ENCODE measurements around the gene ANXA2. TPM values are rescaled to one million over a fixed set of nuclear protein-coding genes. Genes with fewer than 3 reads are reported as not detected.
"Not testable (repeated sequence)": the region's sequence is repeated elsewhere in the genome, so short reads cannot be mapped to it uniquely, and the experiment has no call there.

Gene ANXA2
- polyA plus RNA-seq, 3 donors from 2014 or later, result 358 to 849 (median 423) TPM

GRCh38 chr15:60404351-60404750, 6.6 kb upstream of the ANXA2 start:
- H3K4me3 Mint-ChIP-seq, H3K36me3 Mint-ChIP-seq, H3K27ac Mint-ChIP-seq, DNase-seq, H3K9me3 Mint-ChIP-seq: not testable (repeated sequence)
- Mint-ChIP-seq H3K4me1 (peaks cover 24 to 44% of the 10 kb centered on the region in 2 donors), H3K27me3 (ENCODE audit: low read depth in 3 of 3) (peaks cover 1 to 10% (median 5%) of the 10 kb centered on the region in 3 donors)

- Mint-ChIP-seq H3K9me3 (peaks cover 0 to 2% (median 0%) of the 10 kb centered on the region in 6 donors), H3K27ac (no peak overlapping the region), H3K27me3 (ENCODE audit: low read depth in 3 of 3) (peaks cover 13 to 28% (median 19%) of the 10 kb centered on the region in 3 donors), H3K4me3 (no peak overlapping the region), H3K4me1 (peaks cover 29 to 41% of the 10 kb centered on the region in 2 donors), H3K36me3 (peaks cover 3 to 5% (median 3%) of the 10 kb centered on the region in 3 donors)
- no peak for DNase-seq
Observed at GRCh38 chr15:60400944-60401343, 3.2 kb upstream of the ANXA2 start.

GRCh38 chr15:60399931-60400330, 2.1 kb upstream of the ANXA2 start:
- peaks cover 3 to 10% (median 5%) of the 10 kb centered on the region in 3 donors for H3K36me3 Mint-ChIP-seq
- H3K9me3 Mint-ChIP-seq, result peaks cover 0 to 2% (median 0%) of the 10 kb centered on the region in 6 donors
- peaks cover 13 to 26% (median 19%) of the 10 kb centered on the region in 3 donors for H3K27me3 Mint-ChIP-seq (ENCODE audit: low read depth in 3 of 3)
- peak overlapping the region; percentile 91 to 99 (median 94) for H3K27ac Mint-ChIP-seq
- no peak for DNase-seq
- H3K4me3 Mint-ChIP-seq, result peak overlapping the region in 3 of 5 donors; percentile 30 to 84 (median 84)
- peaks cover 33 to 51% of the 10 kb centered on the region in 2 donors for H3K4me1 Mint-ChIP-seq

GRCh38 chr15:60399246-60399915, 1.6 kb upstream of the ANXA2 start:
- Mint-ChIP-seq H3K36me3 (peaks cover 5 to 13% (median 7%) of the 10 kb centered on the region in 3 donors), H3K4me3 (peak overlapping the region; percentile 84 to 93 (median 89)), H3K27me3 (ENCODE audit: low read depth in 3 of 3) (peaks cover 13 to 26% (median 19%) of the 10 kb centered on the region in 3 donors), H3K4me1 (peaks cover 34 to 55% of the 10 kb centered on the region in 2 donors), H3K27ac (peak overlapping the region; percentile 91 to 99 (median 94)), H3K9me3 (peaks cover 0 to 2% (median 0%) of the 10 kb centered on the region in 6 donors)
- peak in 1 of 3 donors; percentile 9 for DNase-seq

- DNase-seq, result peak; percentile 23 to 33 (median 25)
- Mint-ChIP-seq H3K36me3 (peaks cover 0 to 18% (median 7%) of the 10 kb centered on the region in 3 donors), H3K4me3 (peak overlapping the region; percentile 86 to 96 (median 93)), H3K4me1 (peaks cover 49 to 68% of the 10 kb centered on the region in 2 donors), H3K27me3 (ENCODE audit: low read depth in 3 of 3) (peaks cover 13 to 25% (median 19%) of the 10 kb centered on the region in 3 donors), H3K9me3 (peaks cover 0 to 2% (median 0%) of the 10 kb centered on the region in 6 donors), H3K27ac (peak overlapping the region; percentile 79 to 90 (median 84))
Observed at GRCh38 chr15:60396958-60397771, 621 bp downstream of the ANXA2 start.

- Mint-ChIP-seq H3K4me1 (peaks cover 55 to 72% of the 10 kb centered on the region in 2 donors), H3K9me3 (peaks cover 0 to 2% (median 0%) of the 10 kb centered on the region in 6 donors), H3K36me3 (peaks cover 0 to 18% (median 7%) of the 10 kb centered on the region in 3 donors), H3K27me3 (ENCODE audit: low read depth in 3 of 3) (peaks cover 13 to 25% (median 19%) of the 10 kb centered on the region in 3 donors), H3K4me3 (peak overlapping the region; percentile 86 to 96 (median 93)), H3K27ac (peak overlapping the region; percentile 79 to 90 (median 84))
- DNase-seq, result no peak
Observed at GRCh38 chr15:60396560-60396957, 1.2 kb downstream of the ANXA2 start.

- peaks cover 0 to 2% (median 0%) of the 10 kb centered on the region in 6 donors for H3K9me3 Mint-ChIP-seq
- peak overlapping the region in 4 of 6 donors; percentile 79 to 90 (median 85) for H3K27ac Mint-ChIP-seq
- no peak for DNase-seq
- peaks cover 56 to 77% of the 10 kb centered on the region in 2 donors for H3K4me1 Mint-ChIP-seq
- peaks cover 0 to 18% (median 7%) of the 10 kb centered on the region in 3 donors for H3K36me3 Mint-ChIP-seq
- peaks cover 13 to 25% (median 19%) of the 10 kb centered on the region in 3 donors for H3K27me3 Mint-ChIP-seq (ENCODE audit: low read depth in 3 of 3)
- peak overlapping the region; percentile 86 to 96 (median 93) for H3K4me3 Mint-ChIP-seq
Observed at GRCh38 chr15:60396100-60396499, 1.7 kb downstream of the ANXA2 start.

GRCh38 chr15:60395276-60396011, 2.3 kb downstream of the ANXA2 start:
- peak overlapping the region in 1 of 5 donors; percentile 96 for H3K4me3 Mint-ChIP-seq
- H3K9me3 Mint-ChIP-seq, result peaks cover 0 to 2% (median 0%) of the 10 kb centered on the region in 6 donors
- H3K36me3 Mint-ChIP-seq, result peaks cover 0 to 18% (median 7%) of the 10 kb centered on the region in 3 donors
- peak overlapping the region in 3 of 6 donors; percentile 24 to 68 (median 25) for H3K27ac Mint-ChIP-seq
- DNase-seq, result no peak
- H3K27me3 Mint-ChIP-seq (ENCODE audit: low read depth in 3 of 3), result peaks cover 13 to 22% (median 19%) of the 10 kb centered on the region in 3 donors
- H3K4me1 Mint-ChIP-seq, result peaks cover 61 to 78% of the 10 kb centered on the region in 2 donors

GRCh38 chr15:60394689-60395097, 3.1 kb downstream of the ANXA2 start:
- H3K9me3 Mint-ChIP-seq, result peaks cover 0 to 2% (median 0%) of the 10 kb centered on the region in 6 donors
- peaks cover 13 to 21% (median 19%) of the 10 kb centered on the region in 3 donors for H3K27me3 Mint-ChIP-seq (ENCODE audit: low read depth in 3 of 3)
- DNase-seq, result no peak
- peak overlapping the region in 1 of 5 donors; percentile 9 for H3K4me3 Mint-ChIP-seq
- H3K4me1 Mint-ChIP-seq, result peaks cover 66 to 78% of the 10 kb centered on the region in 2 donors
- H3K27ac Mint-ChIP-seq, result no peak overlapping the region
- peaks cover 0 to 18% (median 7%) of the 10 kb centered on the region in 3 donors for H3K36me3 Mint-ChIP-seq

GRCh38 chr15:60392986-60393790, 4.6 kb downstream of the ANXA2 start:
- peaks cover 2 to 6% (median 5%) of the 10 kb centered on the region in 3 donors for H3K27me3 Mint-ChIP-seq (ENCODE audit: low read depth in 3 of 3)
- no peak for DNase-seq
- peaks cover 67 to 77% of the 10 kb centered on the region in 2 donors for H3K4me1 Mint-ChIP-seq
- peak overlapping the region in 1 of 5 donors; percentile 8 for H3K4me3 Mint-ChIP-seq
- peaks cover 0 to 18% (median 7%) of the 10 kb centered on the region in 3 donors for H3K36me3 Mint-ChIP-seq
- no peaks in the 10 kb centered on the region for H3K9me3 Mint-ChIP-seq
- H3K27ac Mint-ChIP-seq, result peak overlapping the region in 5 of 6 donors; percentile 1 to 78 (median 67)

- Mint-ChIP-seq H3K36me3 (peaks cover 0 to 18% (median 7%) of the 10 kb centered on the region in 3 donors), H3K4me3 (no peak overlapping the region), H3K27me3 (ENCODE audit: low read depth in 3 of 3) (peaks cover 2 to 4% (median 3%) of the 10 kb centered on the region in 3 donors), H3K27ac (peak overlapping the region in 2 of 6 donors; percentile 28 to 78), H3K4me1 (peaks cover 68 to 79% of the 10 kb centered on the region in 2 donors), H3K9me3 (no peaks in the 10 kb centered on the region)
- peak in 1 of 3 donors; percentile 30 for DNase-seq
Observed at GRCh38 chr15:60392601-60392985, 5.2 kb downstream of the ANXA2 start.

- Mint-ChIP-seq H3K27me3 (ENCODE audit: low read depth in 3 of 3) (peaks cover 0 to 2% (median 0%) of the 10 kb centered on the region in 3 donors), H3K4me3 (peak overlapping the region in 1 of 5 donors; percentile 23), H3K9me3 (no peaks in the 10 kb centered on the region), H3K4me1 (peaks cover 69 to 80% of the 10 kb centered on the region in 2 donors), H3K36me3 (peaks cover 0 to 18% (median 7%) of the 10 kb centered on the region in 3 donors), H3K27ac (peak overlapping the region in 5 of 6 donors; percentile 4 to 77 (median 25))
- DNase-seq, result no peak
Observed at GRCh38 chr15:60391722-60392315, 6.0 kb downstream of the ANXA2 start.

Data from immature natural killer cell (primary cell).